Gastrocnemius medialis (tissue), 4 donors: ENCODE results near the gene NID1. TPM values are rescaled to one million over a fixed set of nuclear protein-coding genes. Genes with fewer than 3 reads are reported as not detected.

Experiments
- ATAC-seq, 2 donors: fragments of 150-250 bp; one replicate each; pipeline ENCODE4 v1.9.1; 2016
- DNase-seq, 2 donors: peaks; one replicate each; pipeline ENCODE4 v3.0.0-alpha.2; 2019
- H3K27ac ChIP-seq, 4 donors: fragments of 200-600 bp; sonication (generic); 1 replicate in 1 of 4; 2 replicates in 3 of 4; pipeline ENCODE4 v1.5.1; 2016 to 2018; ENCODE audit warnings: mild to moderate bottlenecking in 2 of 4, moderate library complexity in 1 of 4
- H3K27me3 ChIP-seq, 3 donors: fragments of 200-600 bp; sonication (generic) in 2 of 3; 1 replicate in 1 of 3; 2 replicates in 2 of 3; pipeline versions ENCODE4 v1.5.1 to v1.6.0; 2016 to 2019; ENCODE audit warnings: mild to moderate bottlenecking in 1 of 3, moderate library complexity in 1 of 3
- H3K36me3 ChIP-seq, 2 donors: fragments of 200-600 bp; sonication (generic) in 1 of 2; one replicate each; pipeline ENCODE4 v1.5.1; 2017 to 2018
- H3K4me1 ChIP-seq, 2 donors: fragments of 200-600 bp; sonication (generic) in 1 of 2; one replicate each; pipeline ENCODE4 v1.5.1; 2016 to 2017; ENCODE audit warnings: mild to moderate bottlenecking in 2 of 2
- H3K4me3 ChIP-seq, 4 donors: fragments of 200-600 bp; sonication (generic) in 3 of 4; 1 replicate in 1 of 4; 2 replicates in 3 of 4; pipeline ENCODE4 v1.5.1; 2016 to 2019; ENCODE audit warnings: mild to moderate bottlenecking in 2 of 4
- H3K9me3 ChIP-seq, 3 donors: fragments of 200-600 bp; sonication (generic) in 2 of 3; 1 replicate in 1 of 3; 2 replicates in 2 of 3; pipeline ENCODE4 v1.5.1; 2016 to 2019
- POLR2A ChIP-seq, 2 donors: fragments of 450-650 bp; IDR thresholded peaks; one replicate each; pipeline ENCODE4 v1.6.1; 2017; ENCODE audit warnings: antibody characterized with exemption in 2 of 2, mild to moderate bottlenecking in 2 of 2, moderate library complexity in 2 of 2
- in situ Hi-C, 4 donors: fragments of 200-750 bp; cut with MboI; loops; one replicate each; pipeline versions ENCODE4 v1.15.0 to v1.8.0; 2017; ENCODE audit warnings: low sequenced_read_pairs in 4 of 4
- intact Hi-C: fragments of 100-400 bp; cut with DNase I; formaldehyde crosslinking; loops from one replicate; pipeline ENCODE4 v1.15.1; 2023; ENCODE audit warnings: low total_unique reads
- total RNA-seq, 4 donors: library from RNA; depleted of rRNA; stranded (reverse); fragments of >200 nt; gene quantifications; one replicate each; pipeline versions ENCODE4 v1.1.0 to v1.2.3, GENCODE V29; 2016
- TF ChIP-seq, protein P1 (sequence below), 5 experiments: fragments of 450-650 bp in 3 of 5; fragments of 200-600 bp in 2 of 5; sonication (generic) in 2 of 5; IDR thresholded peaks in 4 of 5; conservative IDR thresholded peaks in 1 of 5; 1 replicate in 4 of 5; 2 replicates in 1 of 5; pipeline ENCODE4 v1.5.1; 2016 to 2019; ENCODE audit warnings: antibody characterized with exemption in 5 of 5, mild to moderate bottlenecking in 3 of 5, moderate library complexity in 3 of 5

NID1 gene
- total RNA-seq, 4 donors from 2014 or later: 33.7 to 79.0 (median 51.7) TPM

DNA sequence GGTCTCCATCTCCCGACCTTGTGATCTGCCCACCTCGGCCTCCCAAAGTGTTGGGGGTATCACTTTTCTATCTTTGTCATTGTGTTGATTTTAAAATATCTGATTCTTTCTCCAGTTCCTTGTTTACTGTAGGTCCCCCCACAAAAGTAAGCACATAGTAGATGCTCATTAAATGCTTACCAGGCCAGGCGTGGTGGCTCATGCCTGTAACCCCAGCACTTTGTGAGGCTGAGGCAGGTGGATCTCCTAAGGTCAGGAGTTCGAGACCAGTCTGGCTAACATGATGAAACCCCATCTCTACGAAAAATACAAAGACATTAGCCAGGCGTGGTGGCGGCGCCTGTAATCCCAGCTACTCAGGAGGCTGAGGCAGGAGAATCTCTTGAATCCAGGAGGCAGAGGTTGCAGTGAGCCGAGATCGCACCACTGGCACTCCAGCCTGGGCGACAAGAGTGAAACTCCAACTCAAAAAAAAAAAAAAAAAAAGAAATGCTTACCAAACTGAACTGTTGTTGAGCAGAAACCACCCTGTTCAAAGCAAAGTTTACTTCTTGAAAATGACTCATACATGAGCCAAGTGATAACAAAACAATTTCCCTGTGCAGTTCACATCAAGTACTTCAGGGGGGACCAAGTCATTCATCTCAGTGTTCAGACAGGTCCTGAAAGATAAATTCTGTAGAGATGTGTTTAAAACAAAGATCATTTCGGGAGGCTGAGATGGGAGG is 24.3 kb upstream of the NID1 start:
- intact Hi-C loops: no loop called here

DNA sequence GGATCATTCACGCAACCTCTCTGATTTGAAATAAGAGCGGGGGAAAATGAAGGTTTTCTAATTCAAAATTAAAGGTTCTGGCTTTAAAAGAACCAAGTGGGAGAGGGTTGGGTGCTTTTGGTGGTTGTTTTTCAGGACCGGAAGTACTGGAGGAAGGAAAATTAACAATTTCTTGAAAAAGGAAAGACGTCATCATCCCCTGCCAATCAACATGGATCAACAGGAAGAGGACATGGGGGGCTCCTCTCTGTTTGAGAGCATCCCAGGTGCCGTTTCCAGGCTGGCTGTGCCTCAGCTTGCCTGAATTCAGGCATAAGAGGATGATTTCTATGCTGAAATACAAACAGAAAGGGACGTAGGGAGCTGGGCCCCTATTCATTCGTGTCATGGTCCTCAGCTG is 21.6 kb upstream of the NID1 start:
- Histone ChIP-seq H3K9me3 (no peaks in the 10 kb centered on the region), H3K27ac (no peak overlapping the region), H3K4me3 (no peak overlapping the region), H3K4me1 (no peaks in the 10 kb centered on the region), H3K27me3 (no peaks in the 10 kb centered on the region), H3K36me3 (no peaks in the 10 kb centered on the region)
- no peak for TF ChIP-seq POLR2A (IDR thresholded peaks at IDR 0.05)
- ATAC-seq (no peak), DNase-seq (no peak)
- intact Hi-C loops (no loop called here), in situ Hi-C loops (no loop called here)

More for the DNA sequence above, 24.3 kb upstream of the NID1 start:
- Histone ChIP-seq H3K4me1 (no peaks in the 10 kb centered on the region), H3K4me3 (no peak overlapping the region), H3K27me3 (no peaks in the 10 kb centered on the region), H3K9me3 (no peaks in the 10 kb centered on the region), H3K27ac (no peak overlapping the region), H3K36me3 (no peaks in the 10 kb centered on the region)
- in situ Hi-C loops: no loop called here
- no peak for TF ChIP-seq POLR2A (IDR thresholded peaks at IDR 0.05)
- TF ChIP-seq, protein P1, sequence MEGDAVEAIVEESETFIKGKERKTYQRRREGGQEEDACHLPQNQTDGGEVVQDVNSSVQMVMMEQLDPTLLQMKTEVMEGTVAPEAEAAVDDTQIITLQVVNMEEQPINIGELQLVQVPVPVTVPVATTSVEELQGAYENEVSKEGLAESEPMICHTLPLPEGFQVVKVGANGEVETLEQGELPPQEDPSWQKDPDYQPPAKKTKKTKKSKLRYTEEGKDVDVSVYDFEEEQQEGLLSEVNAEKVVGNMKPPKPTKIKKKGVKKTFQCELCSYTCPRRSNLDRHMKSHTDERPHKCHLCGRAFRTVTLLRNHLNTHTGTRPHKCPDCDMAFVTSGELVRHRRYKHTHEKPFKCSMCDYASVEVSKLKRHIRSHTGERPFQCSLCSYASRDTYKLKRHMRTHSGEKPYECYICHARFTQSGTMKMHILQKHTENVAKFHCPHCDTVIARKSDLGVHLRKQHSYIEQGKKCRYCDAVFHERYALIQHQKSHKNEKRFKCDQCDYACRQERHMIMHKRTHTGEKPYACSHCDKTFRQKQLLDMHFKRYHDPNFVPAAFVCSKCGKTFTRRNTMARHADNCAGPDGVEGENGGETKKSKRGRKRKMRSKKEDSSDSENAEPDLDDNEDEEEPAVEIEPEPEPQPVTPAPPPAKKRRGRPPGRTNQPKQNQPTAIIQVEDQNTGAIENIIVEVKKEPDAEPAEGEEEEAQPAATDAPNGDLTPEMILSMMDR (IDR thresholded peaks at IDR 0.05 in 4 of 5, conservative IDR thresholded peaks at IDR 0.05 in 1 of 5): no peak
- DNase-seq (no peak), ATAC-seq (no peak)

DNA sequence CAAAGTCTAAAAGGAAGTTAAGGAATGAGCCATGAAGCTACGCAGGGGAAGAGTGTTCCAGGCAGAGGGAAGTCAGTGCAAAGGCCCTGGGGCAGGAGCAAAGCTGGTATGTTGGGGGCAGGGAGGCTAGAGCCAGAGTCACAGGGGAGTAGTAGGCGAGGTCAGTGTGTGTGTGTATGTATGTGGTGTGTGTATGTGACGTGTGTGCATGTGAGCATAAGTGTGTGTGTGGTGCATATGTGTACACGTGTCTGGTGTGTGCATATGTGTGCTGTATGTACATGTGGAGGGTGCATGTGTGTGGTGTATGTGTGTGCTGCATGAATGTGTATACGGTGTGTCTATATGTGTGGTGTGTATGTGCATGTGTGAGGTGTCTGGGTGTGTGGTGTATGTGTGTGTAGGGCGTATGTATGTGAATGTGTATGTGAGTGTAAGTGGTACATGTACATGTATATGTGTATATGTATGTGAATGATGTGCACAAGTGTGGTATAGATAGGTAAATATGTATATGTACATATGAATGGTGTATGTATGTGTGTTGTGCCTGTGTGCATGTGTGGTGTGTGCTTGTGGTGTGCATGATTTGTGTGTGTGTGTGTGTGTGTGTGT is 20.8 kb upstream of the NID1 start:
- Histone ChIP-seq H3K27ac (no peak overlapping the region), H3K27me3 (no peaks in the 10 kb centered on the region), H3K4me3 (no peak overlapping the region), H3K36me3 (no peaks in the 10 kb centered on the region), H3K9me3 (no peaks in the 10 kb centered on the region), H3K4me1 (no peaks in the 10 kb centered on the region)
- in situ Hi-C loops: no loop called here
- intact Hi-C loops: no loop called here
- DNase-seq (no peak), ATAC-seq (no peak)
- no peak for TF ChIP-seq POLR2A (IDR thresholded peaks at IDR 0.05)
- TF ChIP-seq, protein P1 (IDR thresholded peaks at IDR 0.05 in 4 of 5, conservative IDR thresholded peaks at IDR 0.05 in 1 of 5): no peak

DNA sequence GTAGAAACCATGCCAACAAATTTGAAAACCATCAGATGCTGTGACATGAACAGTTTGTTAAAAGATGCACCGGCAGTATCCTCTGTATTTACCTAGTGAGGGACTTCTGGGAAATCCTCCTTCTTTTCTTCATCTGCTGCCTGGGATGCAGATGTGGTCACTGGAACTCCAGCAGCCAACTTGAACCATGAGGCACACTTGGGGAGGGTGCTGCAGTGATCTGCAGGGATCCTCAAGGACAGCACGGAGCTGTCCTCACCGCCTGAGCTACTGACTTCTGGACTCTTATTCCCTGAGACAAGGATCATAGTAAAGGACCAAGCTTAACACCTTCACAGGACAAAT is 19.5 kb upstream of the NID1 start:
- no peaks in the 10 kb centered on the region for H3K27me3 ChIP-seq
- H3K4me3 ChIP-seq: no peak overlapping the region
- no peak for DNase-seq
- no peak for ATAC-seq
- TF ChIP-seq, protein P1 (IDR thresholded peaks at IDR 0.05 in 4 of 5, conservative IDR thresholded peaks at IDR 0.05 in 1 of 5): no peak
- no peak for TF ChIP-seq POLR2A (IDR thresholded peaks at IDR 0.05)
- H3K27ac ChIP-seq: no peak overlapping the region
- H3K36me3 ChIP-seq: no peaks in the 10 kb centered on the region
- in situ Hi-C loops: no loop called here
- no peaks in the 10 kb centered on the region for H3K4me1 ChIP-seq
- intact Hi-C loops: no loop called here
- H3K9me3 ChIP-seq: no peaks in the 10 kb centered on the region

- H3K27ac ChIP-seq: no peak overlapping the region
- DNase-seq (no peak), ATAC-seq (no peak)
- in situ Hi-C loops: no loop called here
- intact Hi-C loops: no loop called here
- H3K36me3 ChIP-seq: no peaks in the 10 kb centered on the region
- no peaks in the 10 kb centered on the region for H3K9me3 ChIP-seq
- no peaks in the 10 kb centered on the region for H3K27me3 ChIP-seq
- H3K4me1 ChIP-seq: no peaks in the 10 kb centered on the region
- TF ChIP-seq POLR2A (IDR thresholded peaks at IDR 0.05): no peak
- TF ChIP-seq, protein P1 (IDR thresholded peaks at IDR 0.05 in 4 of 5, conservative IDR thresholded peaks at IDR 0.05 in 1 of 5): no peak
- H3K4me3 ChIP-seq: no peak overlapping the region
These were observed 18.9 kb upstream of the NID1 start for GRCh38 chr1:236083650-236084385.
